ENCODE results near the gene SRSF11.

Gene SRSF11

DNA sequence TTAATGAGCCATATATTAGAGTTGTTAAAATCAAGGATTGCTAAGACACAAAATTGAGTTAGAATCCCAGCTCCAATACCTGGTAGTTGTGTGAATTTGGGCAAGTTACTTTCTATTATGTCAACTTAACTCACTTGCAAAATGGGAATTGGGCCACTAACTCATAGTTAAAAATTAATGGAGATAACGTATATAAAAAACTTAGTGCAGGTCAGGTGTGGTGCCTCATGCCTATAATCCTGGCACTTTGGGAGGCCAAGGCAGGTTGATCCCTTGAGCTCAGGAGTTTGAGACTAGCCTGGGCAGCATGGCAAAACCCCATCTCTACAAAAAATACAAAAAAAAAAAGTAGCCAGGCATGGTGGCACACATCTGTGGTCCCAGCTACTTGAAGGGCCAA is 57.5 kb downstream of the SRSF11 start:
- H4K20me1 ChIP-seq (ENCODE audit: insufficient read depth, low read length, poor library complexity, severe bottlenecking): no peaks in the 10 kb centered on the region
- peaks cover 23% of the 10 kb centered on the region; the same call in 1 of the 2 replicates for H3K36me3 ChIP-seq (ENCODE audit: insufficient read depth, low read length)
- TF ChIP-seq EZH2phosphoT487 (IDR thresholded peaks at IDR 0.05; ENCODE audit: borderline replicate concordance): no peak
- TF ChIP-seq, protein P1, sequence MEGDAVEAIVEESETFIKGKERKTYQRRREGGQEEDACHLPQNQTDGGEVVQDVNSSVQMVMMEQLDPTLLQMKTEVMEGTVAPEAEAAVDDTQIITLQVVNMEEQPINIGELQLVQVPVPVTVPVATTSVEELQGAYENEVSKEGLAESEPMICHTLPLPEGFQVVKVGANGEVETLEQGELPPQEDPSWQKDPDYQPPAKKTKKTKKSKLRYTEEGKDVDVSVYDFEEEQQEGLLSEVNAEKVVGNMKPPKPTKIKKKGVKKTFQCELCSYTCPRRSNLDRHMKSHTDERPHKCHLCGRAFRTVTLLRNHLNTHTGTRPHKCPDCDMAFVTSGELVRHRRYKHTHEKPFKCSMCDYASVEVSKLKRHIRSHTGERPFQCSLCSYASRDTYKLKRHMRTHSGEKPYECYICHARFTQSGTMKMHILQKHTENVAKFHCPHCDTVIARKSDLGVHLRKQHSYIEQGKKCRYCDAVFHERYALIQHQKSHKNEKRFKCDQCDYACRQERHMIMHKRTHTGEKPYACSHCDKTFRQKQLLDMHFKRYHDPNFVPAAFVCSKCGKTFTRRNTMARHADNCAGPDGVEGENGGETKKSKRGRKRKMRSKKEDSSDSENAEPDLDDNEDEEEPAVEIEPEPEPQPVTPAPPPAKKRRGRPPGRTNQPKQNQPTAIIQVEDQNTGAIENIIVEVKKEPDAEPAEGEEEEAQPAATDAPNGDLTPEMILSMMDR (conservative IDR thresholded peaks at IDR 0.05; ENCODE audit: low read length): no peak
- H3K4me1 ChIP-seq (ENCODE audit: insufficient read depth, low read length, poor library complexity, severe bottlenecking): no peaks in the 10 kb centered on the region
- no peak overlapping the region for H3K4me3 ChIP-seq (ENCODE audit: low read length, poor library complexity, severe bottlenecking)
- H3K9ac ChIP-seq (ENCODE audit: low read depth, low read length, poor library complexity, severe bottlenecking): no peak overlapping the region
- H3K79me2 ChIP-seq (ENCODE audit: insufficient read depth, low read length): no peaks in the 10 kb centered on the region
- no peak overlapping the region for H3K4me2 ChIP-seq (ENCODE audit: low read depth, low read length, poor library complexity, severe bottlenecking)
- no peaks in the 10 kb centered on the region for H3K9me2 ChIP-seq (replicated peaks; ENCODE audit: low read depth, low read length)
- no peaks in the 10 kb centered on the region for H3K27me3 ChIP-seq (ENCODE audit: insufficient read depth, low read length, poor library complexity, severe bottlenecking)
- H3F3A ChIP-seq (ENCODE audit: low read depth): no peaks in the 10 kb centered on the region
- no peaks in the 10 kb centered on the region for H3K9me3 ChIP-seq (ENCODE audit: insufficient read depth, low read depth, low read length)
- no peak overlapping the region for H2AFZ ChIP-seq (ENCODE audit: low read length)

DNA sequence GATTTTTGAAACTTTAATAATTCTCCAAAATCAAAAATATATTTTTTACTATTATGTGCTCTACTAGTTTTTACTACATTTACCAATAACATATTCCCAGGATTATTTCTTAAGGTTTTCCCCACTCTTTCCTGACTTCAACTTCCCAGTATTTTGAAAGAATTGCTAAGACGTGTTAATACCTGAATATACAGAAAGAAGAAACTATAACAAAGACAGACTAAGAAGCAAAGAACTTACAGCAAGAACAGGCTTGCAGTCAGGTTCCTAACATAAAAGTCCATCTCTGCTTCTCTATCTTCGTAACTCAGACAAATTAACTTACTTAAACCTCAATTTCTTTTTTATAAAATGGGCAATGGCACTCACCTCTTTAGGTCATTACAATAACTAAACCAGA is 63.2 kb downstream of the SRSF11 start:
- Histone ChIP-seq H3K4me2 (ENCODE audit: low read depth, low read length, poor library complexity, severe bottlenecking) (no peak overlapping the region), H4K20me1 (ENCODE audit: insufficient read depth, low read length, poor library complexity, severe bottlenecking) (no peaks in the 10 kb centered on the region), H3K4me3 (ENCODE audit: low read length, poor library complexity, severe bottlenecking) (no peak overlapping the region), H3K9ac (ENCODE audit: low read depth, low read length, poor library complexity, severe bottlenecking) (no peak overlapping the region), H3K9me2 (replicated peaks; ENCODE audit: low read depth, low read length) (no peaks in the 10 kb centered on the region), H3K79me2 (ENCODE audit: insufficient read depth, low read length) (no peaks in the 10 kb centered on the region), H3K4me1 (ENCODE audit: insufficient read depth, low read length, poor library complexity, severe bottlenecking) (no peaks in the 10 kb centered on the region), H3F3A (ENCODE audit: low read depth) (no peaks in the 10 kb centered on the region), H3K9me3 (ENCODE audit: insufficient read depth, low read depth, low read length) (no peaks in the 10 kb centered on the region), H3K36me3 (ENCODE audit: insufficient read depth, low read length) (peaks cover 20% of the 10 kb centered on the region; the same call in 1 of the 2 replicates), H3K27me3 (ENCODE audit: insufficient read depth, low read length, poor library complexity, severe bottlenecking) (no peaks in the 10 kb centered on the region), H2AFZ (ENCODE audit: low read length) (no peak overlapping the region)
- no peak for TF ChIP-seq EZH2phosphoT487 (IDR thresholded peaks at IDR 0.05; ENCODE audit: borderline replicate concordance)
- TF ChIP-seq, protein P1 (conservative IDR thresholded peaks at IDR 0.05; ENCODE audit: low read length): no peak

- TF ChIP-seq EZH2phosphoT487 (IDR thresholded peaks at IDR 0.05; ENCODE audit: borderline replicate concordance): no peak
- TF ChIP-seq, protein P1 (conservative IDR thresholded peaks at IDR 0.05; ENCODE audit: low read length): no peak
- H4K20me1 ChIP-seq (ENCODE audit: insufficient read depth, low read length, poor library complexity, severe bottlenecking): no peaks in the 10 kb centered on the region
- H3K36me3 ChIP-seq (ENCODE audit: insufficient read depth, low read length): peaks cover 32% of the 10 kb centered on the region; the same call in 1 of the 2 replicates
- no peaks in the 10 kb centered on the region for H3F3A ChIP-seq (ENCODE audit: low read depth)
- H3K4me3 ChIP-seq (ENCODE audit: low read length, poor library complexity, severe bottlenecking): no peak overlapping the region
- H3K4me1 ChIP-seq (ENCODE audit: insufficient read depth, low read length, poor library complexity, severe bottlenecking): no peaks in the 10 kb centered on the region
- H3K9me2 ChIP-seq (replicated peaks; ENCODE audit: low read depth, low read length): no peaks in the 10 kb centered on the region
- H3K4me2 ChIP-seq (ENCODE audit: low read depth, low read length, poor library complexity, severe bottlenecking): no peak overlapping the region
- H3K9me3 ChIP-seq (ENCODE audit: insufficient read depth, low read depth, low read length): no peaks in the 10 kb centered on the region
- no peak overlapping the region for H3K9ac ChIP-seq (ENCODE audit: low read depth, low read length, poor library complexity, severe bottlenecking)
- no peaks in the 10 kb centered on the region for H3K27me3 ChIP-seq (ENCODE audit: insufficient read depth, low read length, poor library complexity, severe bottlenecking)
- no peaks in the 10 kb centered on the region for H3K79me2 ChIP-seq (ENCODE audit: insufficient read depth, low read length)
- no peak overlapping the region for H2AFZ ChIP-seq (ENCODE audit: low read length)
These were observed 65.3 kb downstream of the SRSF11 start for GRCh38 chr1:70286453-70286852.
